Transverse colon (tissue), 4 donors: ENCODE measurements around the gene IRAK4.

Experiments used
- POLR2AphosphoS5 ChIP-seq, 3 donors: sonication (generic); formaldehyde crosslinking; IDR thresholded peaks; one replicate each; pipeline ENCODE4 v1.6.1; 2016; ENCODE audit warnings: antibody characterized with exemption in 3 of 3
- TF ChIP-seq, protein P1 (sequence below), 5 experiments: fragments of 200-600 bp in 3 of 5; fragments of 450-650 bp in 2 of 5; sonication (generic) in 3 of 5; IDR thresholded peaks; 1 replicate in 2 of 5; 2 replicates in 3 of 5; pipeline ENCODE4 v1.5.1; 2016 to 2017; ENCODE audit warnings: antibody characterized with exemption in 5 of 5, inconsistent platforms in 3 of 5, mild to moderate bottlenecking in 2 of 5, moderate library complexity in 1 of 5

DNA sequence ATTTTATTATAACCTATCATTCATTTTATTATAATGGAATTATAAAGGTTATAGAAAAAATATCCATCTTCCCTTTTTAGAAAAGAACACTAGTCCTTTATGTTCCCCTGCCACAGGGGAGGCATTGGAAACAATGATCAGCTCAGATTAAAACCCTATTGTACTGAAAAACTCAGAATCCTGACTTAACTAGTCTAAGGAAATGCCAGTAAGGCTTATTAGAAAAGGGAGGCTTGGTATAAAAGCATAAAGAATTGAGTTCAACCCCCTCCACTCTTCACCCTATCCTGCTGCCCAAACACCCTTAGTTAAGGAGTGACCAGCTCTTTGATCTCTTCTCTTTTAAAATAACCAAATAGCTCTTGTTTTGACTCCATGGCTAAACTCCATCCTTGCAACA lies 36.1 kb upstream of the IRAK4 start:
- TF ChIP-seq, protein P1, sequence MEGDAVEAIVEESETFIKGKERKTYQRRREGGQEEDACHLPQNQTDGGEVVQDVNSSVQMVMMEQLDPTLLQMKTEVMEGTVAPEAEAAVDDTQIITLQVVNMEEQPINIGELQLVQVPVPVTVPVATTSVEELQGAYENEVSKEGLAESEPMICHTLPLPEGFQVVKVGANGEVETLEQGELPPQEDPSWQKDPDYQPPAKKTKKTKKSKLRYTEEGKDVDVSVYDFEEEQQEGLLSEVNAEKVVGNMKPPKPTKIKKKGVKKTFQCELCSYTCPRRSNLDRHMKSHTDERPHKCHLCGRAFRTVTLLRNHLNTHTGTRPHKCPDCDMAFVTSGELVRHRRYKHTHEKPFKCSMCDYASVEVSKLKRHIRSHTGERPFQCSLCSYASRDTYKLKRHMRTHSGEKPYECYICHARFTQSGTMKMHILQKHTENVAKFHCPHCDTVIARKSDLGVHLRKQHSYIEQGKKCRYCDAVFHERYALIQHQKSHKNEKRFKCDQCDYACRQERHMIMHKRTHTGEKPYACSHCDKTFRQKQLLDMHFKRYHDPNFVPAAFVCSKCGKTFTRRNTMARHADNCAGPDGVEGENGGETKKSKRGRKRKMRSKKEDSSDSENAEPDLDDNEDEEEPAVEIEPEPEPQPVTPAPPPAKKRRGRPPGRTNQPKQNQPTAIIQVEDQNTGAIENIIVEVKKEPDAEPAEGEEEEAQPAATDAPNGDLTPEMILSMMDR (IDR thresholded peaks at IDR 0.05), result no peak
- TF ChIP-seq POLR2AphosphoS5 (IDR thresholded peaks at IDR 0.05), result no peak
